Stimulated activated naive CD8-positive, alpha-beta T cell treated with anti-CD3 and anti-CD28 coated beads, Interleukin-15, amount 100 ng/mL, for 72 hours (primary cell): ENCODE results near the gene SIX3.

Source experiments
- ATAC-seq: fragments of 150-1000 bp; cut with Tn5 transposase; 2 replicates; pipeline ENCODE4 v1.10.0; 2021; ENCODE audit warnings: mild to moderate bottlenecking, moderate library complexity
- DNase-seq, 2 donors: peaks; one replicate each; pipeline ENCODE4 v3.0.0; 2021 to 2022
- H3K27ac Mint-ChIP-seq, 2 donors: one replicate each; pipeline ENCODE4 v1.8.0; 2022; ENCODE audit warnings: mild to moderate bottlenecking in 2 of 2, mixed read lengths in 2 of 2, moderate library complexity in 2 of 2
- H3K27me3 Mint-ChIP-seq: one replicate; pipeline ENCODE4 v1.8.0; 2022; ENCODE audit warnings: mixed read lengths
- H3K4me1 Mint-ChIP-seq: one replicate; pipeline ENCODE4 v1.8.0; 2022; ENCODE audit warnings: mild to moderate bottlenecking, mixed read lengths
- H3K4me3 Mint-ChIP-seq, 2 donors: one replicate each; pipeline ENCODE4 v1.8.0; 2022; ENCODE audit warnings: mild to moderate bottlenecking in 2 of 2, mixed read lengths in 2 of 2, moderate library complexity in 1 of 2
- H3K9me3 Mint-ChIP-seq, 2 donors: one replicate each; pipeline ENCODE4 v1.8.0; 2022; ENCODE audit warnings: mixed read lengths in 2 of 2

Gene SIX3

DNA sequence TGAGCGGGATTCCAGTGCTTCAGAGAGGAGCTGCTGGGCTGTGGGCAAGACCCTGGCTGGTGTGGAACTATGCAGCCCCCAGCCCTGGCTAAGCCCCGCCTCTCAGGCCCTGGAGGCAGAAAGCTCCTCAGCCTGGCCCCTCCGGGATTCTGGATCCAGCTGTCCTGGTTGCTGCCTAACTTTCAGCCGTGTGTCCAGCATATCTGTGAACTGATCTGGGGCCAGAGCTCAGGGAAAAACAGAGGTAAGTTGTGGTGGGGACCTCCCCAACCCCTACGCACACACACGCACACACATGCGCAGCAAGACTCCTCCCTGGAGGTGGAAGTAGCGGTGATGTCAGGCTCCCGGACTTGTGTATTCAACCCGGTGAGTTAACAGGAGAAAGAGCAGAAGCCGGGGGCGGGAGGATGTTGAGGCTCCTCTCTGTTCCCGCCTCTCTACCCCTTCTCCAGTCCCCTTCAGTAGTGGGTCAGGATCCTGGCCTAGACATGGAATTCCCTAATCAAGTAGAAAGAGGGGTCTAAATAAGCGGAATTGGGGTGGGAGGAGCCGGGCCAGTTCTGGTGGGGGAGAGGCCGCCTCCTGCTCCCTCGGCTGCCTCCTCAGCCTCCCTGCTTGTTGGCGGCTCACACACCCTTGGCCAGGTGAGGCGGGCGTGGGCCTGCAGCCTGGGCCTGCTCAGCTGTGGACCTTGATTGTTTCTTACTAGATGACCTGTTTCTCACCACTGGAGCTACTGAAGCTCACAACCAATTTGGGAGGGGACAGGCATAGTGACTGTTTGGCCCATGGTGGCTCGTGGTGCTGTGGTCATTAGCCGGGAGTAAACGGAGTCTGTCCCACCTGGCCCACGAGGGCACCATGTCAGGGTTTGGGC is 34.3 kb downstream of the SIX3 start:
- Mint-ChIP-seq H3K27me3 (peaks cover 33% of the 10 kb centered on the region), H3K4me1 (no peaks in the 10 kb centered on the region), H3K9me3 (no peaks in the 10 kb centered on the region), H3K27ac (no peak overlapping the region), H3K4me3 (no peak overlapping the region)
- DNase-seq (no peak), ATAC-seq (no peak)

DNA sequence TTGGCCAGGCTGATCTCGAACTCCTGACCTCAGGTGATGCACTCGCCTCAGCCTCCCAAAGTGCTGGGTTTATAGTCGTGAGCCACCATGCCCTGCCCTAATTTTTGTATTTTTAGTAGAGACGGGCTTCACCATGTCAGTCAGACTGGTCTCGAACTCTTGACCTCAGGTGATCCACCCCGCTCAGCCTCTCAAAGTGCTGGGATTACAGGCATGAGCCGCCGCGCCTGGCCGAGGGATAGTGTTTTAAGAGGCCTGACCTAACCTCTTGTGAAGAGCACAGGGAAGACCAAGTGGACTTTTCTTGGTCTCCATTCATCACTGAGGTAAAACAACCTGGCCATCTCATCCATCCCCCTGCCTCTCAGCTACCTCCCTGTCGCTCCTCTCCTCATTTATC is 38.1 kb downstream of the SIX3 start:
- Mint-ChIP-seq H3K4me1 (no peaks in the 10 kb centered on the region), H3K27ac (no peak overlapping the region), H3K9me3 (no peaks in the 10 kb centered on the region), H3K27me3 (peaks cover 32% of the 10 kb centered on the region), H3K4me3 (no peak overlapping the region)
- no peak for ATAC-seq
- no peak for DNase-seq

DNA sequence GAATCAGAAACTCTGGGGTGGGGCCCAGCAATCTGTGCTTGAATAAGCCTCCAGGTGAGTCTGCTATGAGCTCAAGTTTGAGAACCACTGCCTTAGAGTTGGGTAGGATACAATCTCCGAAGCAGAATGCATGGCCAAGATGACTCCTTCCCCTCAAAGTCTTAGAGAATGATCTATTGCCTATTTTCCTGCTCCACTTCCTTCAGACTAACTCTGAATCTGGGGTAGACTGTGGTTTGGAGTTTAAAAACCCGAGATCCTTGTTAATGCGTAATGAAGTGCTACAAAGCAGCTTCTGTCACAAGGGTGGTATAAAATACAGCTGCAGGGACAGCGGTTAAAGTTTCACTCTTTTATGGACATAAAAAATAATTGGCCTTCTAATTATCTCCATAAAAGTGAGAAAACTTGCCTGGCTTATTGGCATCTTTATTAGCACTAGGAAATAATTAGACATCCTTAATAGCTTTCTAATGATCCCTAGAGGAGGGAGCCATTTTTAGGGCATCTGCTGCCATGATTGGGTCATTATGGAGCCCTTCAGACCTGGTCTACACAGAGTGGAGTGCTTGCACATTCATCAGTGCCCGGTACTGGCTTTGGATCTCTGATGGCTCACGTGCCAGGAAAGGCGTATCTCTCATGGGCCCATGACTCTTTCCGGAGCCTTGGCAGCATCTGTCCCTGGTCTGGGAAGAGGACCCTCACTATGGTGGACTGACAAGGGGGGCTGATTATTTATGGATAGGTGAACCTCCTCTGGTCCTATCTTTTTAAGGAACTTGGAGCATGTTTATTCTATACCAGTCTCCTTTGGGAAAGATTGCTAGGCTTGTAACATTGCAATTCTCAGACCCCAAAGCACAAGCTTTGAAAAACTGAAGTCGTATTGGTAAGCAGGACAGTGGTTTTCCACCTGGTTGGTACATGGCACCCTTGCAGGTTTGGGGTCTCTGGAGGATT is 39.5 kb downstream of the SIX3 start:
- peaks cover 33% of the 10 kb centered on the region for H3K27me3 Mint-ChIP-seq
- H3K9me3 Mint-ChIP-seq: no peaks in the 10 kb centered on the region
- H3K27ac Mint-ChIP-seq: no peak overlapping the region
- ATAC-seq (no peak), DNase-seq (no peak)
- no peaks in the 10 kb centered on the region for H3K4me1 Mint-ChIP-seq
- no peak overlapping the region for H3K4me3 Mint-ChIP-seq

DNA sequence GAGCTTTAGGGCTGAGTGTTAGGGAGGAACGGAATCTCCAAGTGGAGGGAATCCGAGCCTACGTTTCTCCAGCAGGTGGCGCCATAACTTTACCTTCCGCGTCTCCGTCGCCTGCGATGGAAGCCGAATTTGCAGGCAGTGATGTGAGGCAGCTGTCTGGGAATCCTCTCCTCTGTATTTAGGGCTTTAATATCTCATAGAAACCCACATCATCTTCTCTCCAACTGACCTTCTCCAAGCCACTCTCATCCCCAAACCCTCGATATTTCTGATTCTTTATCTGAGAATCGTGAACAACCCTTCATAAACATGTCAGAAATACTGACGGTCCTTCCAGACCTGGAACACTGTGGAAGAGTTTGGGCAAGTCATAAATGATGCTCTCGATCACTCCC is 40.2 kb downstream of the SIX3 start:
- Mint-ChIP-seq H3K27me3 (peaks cover 39% of the 10 kb centered on the region), H3K4me3 (no peak overlapping the region), H3K4me1 (no peaks in the 10 kb centered on the region), H3K9me3 (no peaks in the 10 kb centered on the region), H3K27ac (no peak overlapping the region)
- DNase-seq (peak; percentile 42 to 60), ATAC-seq (peak; percentile 49)

DNA sequence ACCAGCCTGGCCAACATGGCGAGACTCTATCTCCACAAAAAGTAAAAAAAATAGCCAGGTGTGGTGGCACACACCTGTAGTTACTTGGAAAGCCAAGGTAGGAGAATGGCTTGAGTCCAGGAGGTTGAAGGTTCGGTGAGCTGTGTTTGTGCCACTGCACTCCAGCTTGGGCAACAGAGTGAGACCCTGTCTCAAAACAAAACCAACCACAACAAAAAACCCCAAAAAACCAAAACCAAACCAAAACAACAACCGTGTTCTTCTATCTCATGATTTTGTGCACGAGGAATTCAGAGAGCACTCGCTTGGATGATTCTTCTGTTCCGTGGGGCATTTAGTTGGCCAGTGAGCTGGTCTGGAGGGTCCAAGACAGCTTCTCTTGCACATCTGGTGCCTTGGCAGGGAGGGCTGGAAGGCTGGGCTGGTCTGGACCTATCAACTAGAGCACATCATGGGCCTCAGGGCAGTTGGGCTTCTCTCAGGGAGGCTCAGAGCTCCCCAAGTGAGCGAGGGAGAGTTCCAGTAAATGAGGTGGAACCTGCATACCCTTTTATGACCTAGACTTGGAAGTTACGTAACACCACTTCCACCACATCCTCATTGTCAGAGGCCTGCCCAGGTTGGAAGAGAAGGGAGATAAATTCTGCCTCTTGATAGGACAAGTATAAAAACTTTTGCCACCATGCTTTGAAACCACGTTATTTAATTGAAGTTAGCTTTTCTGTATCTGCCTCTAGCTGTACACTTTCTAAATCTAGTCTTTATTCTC is 42.5 kb downstream of the SIX3 start:
- Mint-ChIP-seq H3K4me3 (no peak overlapping the region), H3K27me3 (peaks cover 35% of the 10 kb centered on the region), H3K9me3 (peaks cover 5 to 8% of the 10 kb centered on the region in 2 donors), H3K27ac (no peak overlapping the region), H3K4me1 (no peaks in the 10 kb centered on the region)
- DNase-seq (no peak), ATAC-seq (no peak)

DNA sequence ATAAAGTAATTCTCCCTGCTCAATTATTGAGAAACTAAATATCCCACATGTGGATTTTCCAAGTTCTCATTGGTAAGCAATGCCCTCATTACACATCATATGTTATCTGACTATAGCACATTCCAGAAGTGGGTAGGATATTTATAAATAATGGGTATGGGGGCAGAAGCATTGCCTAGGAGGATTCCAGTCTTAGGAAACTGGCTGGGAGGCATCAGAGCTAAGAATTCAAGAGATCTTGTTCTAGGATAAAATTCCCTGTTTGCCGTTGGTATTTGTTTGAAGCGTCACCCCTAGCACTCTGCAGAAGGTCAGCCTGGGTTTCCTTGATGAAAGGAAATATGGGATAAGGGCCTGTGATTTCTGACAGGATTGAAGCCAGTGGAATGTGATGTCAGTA is 47.7 kb downstream of the SIX3 start:
- Mint-ChIP-seq H3K27me3 (peaks cover 72% of the 10 kb centered on the region), H3K4me1 (no peaks in the 10 kb centered on the region), H3K9me3 (peaks cover 14 to 23% of the 10 kb centered on the region in 2 donors), H3K4me3 (no peak overlapping the region), H3K27ac (no peak overlapping the region)
- DNase-seq (no peak), ATAC-seq (no peak)

DNA sequence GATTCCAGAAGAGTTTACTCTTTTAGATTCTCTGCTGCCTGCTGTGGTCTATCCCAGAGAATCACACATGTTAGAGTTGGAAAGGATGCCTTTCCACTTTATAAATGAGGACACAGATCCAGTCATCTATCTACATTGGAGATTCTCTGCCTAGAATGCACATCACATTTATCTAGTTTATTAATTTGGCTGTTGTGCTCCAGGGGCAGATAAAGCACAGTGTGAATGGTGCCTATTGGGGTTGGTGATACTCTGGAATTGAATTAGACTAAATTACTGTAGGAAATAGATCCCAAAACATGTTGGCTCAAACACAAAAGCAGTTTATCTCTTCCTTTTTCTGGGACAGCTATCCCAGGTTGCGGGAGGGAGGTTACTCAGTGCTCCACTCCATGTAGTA is 52.9 kb downstream of the SIX3 start:
- ATAC-seq (no peak), DNase-seq (no peak)
- Mint-ChIP-seq H3K4me3 (no peak overlapping the region), H3K27ac (no peak overlapping the region), H3K4me1 (no peaks in the 10 kb centered on the region), H3K27me3 (peaks cover 83% of the 10 kb centered on the region), H3K9me3 (peaks cover 9 to 15% of the 10 kb centered on the region in 2 donors)
